ENCODE measurements around the gene COL16A1.

The COL16A1 gene

GRCh38 chr1:31727849-31728248, 24.0 kb upstream of the COL16A1 start:
- in situ Hi-C loops (cut with HindIII; ENCODE audit: low pct_unique_long_range_greater_than_20kb, low sequenced_read_pairs): no loop called here

DNA sequence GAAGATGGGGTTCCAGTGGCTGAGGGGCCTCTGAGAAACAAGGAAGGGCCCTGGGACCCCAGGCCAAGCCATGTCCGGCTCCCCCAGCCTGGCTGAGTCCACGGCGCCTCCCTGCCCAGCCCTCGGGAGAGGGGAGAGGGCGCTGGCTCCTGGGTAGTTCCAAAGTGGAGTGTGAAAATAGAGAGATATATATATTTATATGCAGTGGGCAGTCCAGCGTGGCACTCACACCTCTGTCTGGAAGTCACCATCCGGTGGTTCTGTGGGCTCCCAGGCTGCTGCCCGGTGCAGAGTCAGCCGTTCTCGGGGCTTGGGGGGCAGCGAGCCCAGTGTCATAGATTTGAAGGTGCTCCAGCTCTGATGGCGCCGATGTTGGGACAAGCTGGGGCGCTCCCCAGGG, 23.4 kb upstream of the COL16A1 start:
- no peak for DNase-seq (ENCODE audit: low read depth in 1 of 2, low spot score in 1 of 2)
- in situ Hi-C loops (cut with HindIII; ENCODE audit: low pct_unique_long_range_greater_than_20kb, low sequenced_read_pairs): no loop called here
- TF ChIP-seq JUND (IDR thresholded peaks at IDR 0.05; ENCODE audit: low read depth): no peak

More at GRCh38 chr1:31727849-31728248, 24.0 kb upstream of the COL16A1 start:
- no peak for DNase-seq (ENCODE audit: low read depth in 1 of 2, low spot score in 1 of 2)
- TF ChIP-seq JUND (IDR thresholded peaks at IDR 0.05; ENCODE audit: low read depth): no peak

DNA sequence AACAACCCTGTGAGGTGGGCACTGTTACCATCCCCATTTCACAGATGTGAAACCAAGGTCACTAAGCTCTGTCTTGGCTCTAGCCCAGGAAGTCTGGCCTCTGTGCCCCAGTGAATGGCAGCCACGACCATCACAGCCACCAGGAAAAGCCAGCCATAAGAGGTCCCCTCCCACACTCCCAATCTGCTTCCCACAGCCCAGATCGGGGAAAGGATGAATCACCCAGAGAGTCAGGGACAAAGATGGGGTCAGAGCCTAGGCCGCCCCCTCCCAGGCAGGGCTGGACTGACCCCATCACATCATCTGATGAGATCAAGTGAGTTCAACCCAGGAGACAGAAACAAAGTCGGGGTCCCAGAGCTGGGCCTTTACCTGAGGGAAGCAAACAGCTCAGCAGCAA, 22.9 kb upstream of the COL16A1 start:
- no peak for DNase-seq (ENCODE audit: low read depth in 1 of 2, low spot score in 1 of 2)
- in situ Hi-C loops (cut with HindIII; ENCODE audit: low pct_unique_long_range_greater_than_20kb, low sequenced_read_pairs): no loop called here
- no peak for TF ChIP-seq JUND (IDR thresholded peaks at IDR 0.05; ENCODE audit: low read depth)

- in situ Hi-C loops (cut with HindIII; ENCODE audit: low pct_unique_long_range_greater_than_20kb, low sequenced_read_pairs): no loop called here
- no peak for TF ChIP-seq JUND (IDR thresholded peaks at IDR 0.05; ENCODE audit: low read depth)
- DNase-seq (ENCODE audit: low read depth in 1 of 2, low spot score in 1 of 2): no peak
Observed at GRCh38 chr1:31725777-31726535, 22.1 kb upstream of the COL16A1 start.

- no peak for DNase-seq (ENCODE audit: low read depth in 1 of 2, low spot score in 1 of 2)
- no peak for TF ChIP-seq JUND (IDR thresholded peaks at IDR 0.05; ENCODE audit: low read depth)
- in situ Hi-C loops (cut with HindIII; ENCODE audit: low pct_unique_long_range_greater_than_20kb, low sequenced_read_pairs): no loop called here
Observed at GRCh38 chr1:31725134-31725533, 21.3 kb upstream of the COL16A1 start.

- DNase-seq (ENCODE audit: low read depth in 1 of 2, low spot score in 1 of 2): peak; percentile 63 to 79
- in situ Hi-C loops (cut with HindIII; ENCODE audit: low pct_unique_long_range_greater_than_20kb, low sequenced_read_pairs): no loop called here
- no peak for TF ChIP-seq JUND (IDR thresholded peaks at IDR 0.05; ENCODE audit: low read depth)
Observed at GRCh38 chr1:31723828-31724359, 20.1 kb upstream of the COL16A1 start.

DNA sequence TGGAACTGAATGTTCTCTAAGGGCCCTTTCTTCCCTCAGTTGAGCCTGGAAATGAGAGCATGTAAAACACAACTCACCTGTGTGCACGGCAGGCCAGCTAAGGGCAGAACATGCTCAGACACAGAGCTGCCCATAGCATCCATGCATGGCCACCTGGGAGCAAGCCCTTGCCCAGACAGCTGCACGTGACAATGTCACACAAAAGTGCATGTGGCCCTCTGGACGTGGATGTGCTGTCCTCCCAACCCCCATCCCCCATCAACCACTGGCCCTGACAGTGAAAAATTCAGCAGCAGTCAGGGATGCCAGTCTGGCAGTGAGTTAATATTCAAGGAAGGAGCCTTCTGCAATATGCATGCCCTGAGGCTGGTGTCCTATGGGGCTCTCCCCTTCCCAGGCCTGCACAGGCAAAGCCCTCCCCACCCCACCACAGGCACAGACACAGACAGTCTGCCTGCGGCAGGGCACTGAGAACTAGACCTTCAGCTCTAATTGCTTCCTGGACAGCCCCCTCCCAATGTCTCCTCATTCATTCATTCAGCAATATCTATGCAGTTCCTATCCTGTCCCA, 14.6 kb upstream of the COL16A1 start:
- no peak for TF ChIP-seq JUND (IDR thresholded peaks at IDR 0.05; ENCODE audit: low read depth)
- in situ Hi-C loops (cut with HindIII; ENCODE audit: low pct_unique_long_range_greater_than_20kb, low sequenced_read_pairs): no loop called here
- DNase-seq (ENCODE audit: low read depth in 1 of 2, low spot score in 1 of 2): no peak

DNA sequence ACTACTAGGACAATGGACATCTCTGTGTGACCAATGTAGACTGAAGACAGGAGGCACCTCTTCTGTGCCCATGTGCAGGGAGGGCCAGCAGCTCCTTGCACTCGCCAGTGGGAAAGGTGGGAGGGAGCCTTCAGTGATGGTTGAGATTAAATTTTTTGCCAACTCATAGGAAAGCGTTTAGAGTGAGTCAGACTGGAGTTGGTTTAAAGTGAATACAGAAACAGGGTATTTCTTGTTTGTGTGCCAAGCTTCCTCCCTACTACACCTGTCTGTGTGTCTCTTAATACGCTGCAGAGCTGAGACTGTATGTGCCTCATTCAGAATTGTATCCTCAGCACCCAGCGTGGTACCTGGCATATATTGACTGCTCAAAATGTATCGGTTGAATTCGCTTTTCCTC, 13.5 kb upstream of the COL16A1 start:
- no peak for TF ChIP-seq JUND (IDR thresholded peaks at IDR 0.05; ENCODE audit: low read depth)
- DNase-seq (ENCODE audit: low read depth in 1 of 2, low spot score in 1 of 2): no peak
- in situ Hi-C loops (cut with HindIII; ENCODE audit: low pct_unique_long_range_greater_than_20kb, low sequenced_read_pairs): no loop called here

DNA sequence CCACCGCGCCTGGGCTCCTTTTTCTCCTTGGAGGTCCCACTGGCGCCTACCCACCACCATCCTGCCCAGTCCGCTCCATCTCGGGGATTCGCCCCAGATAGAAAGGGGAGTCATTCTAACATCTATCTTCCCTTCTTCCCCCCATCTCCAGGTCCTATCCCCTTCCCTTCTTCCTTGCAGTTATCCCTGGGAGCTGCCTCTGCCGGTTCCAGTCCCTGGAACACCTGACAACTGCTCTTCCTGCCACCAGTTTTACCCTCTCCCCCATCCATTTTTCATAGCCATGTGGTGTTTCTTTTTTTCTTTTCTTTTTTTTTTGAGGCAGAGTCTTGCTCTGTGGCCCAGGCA, 12.0 kb upstream of the COL16A1 start:
- in situ Hi-C loops (cut with HindIII; ENCODE audit: low pct_unique_long_range_greater_than_20kb, low sequenced_read_pairs): no loop called here
- DNase-seq (ENCODE audit: low read depth in 1 of 2, low spot score in 1 of 2): no peak
- no peak for TF ChIP-seq JUND (IDR thresholded peaks at IDR 0.05; ENCODE audit: low read depth)

GRCh38 chr1:31715087-31715872, 11.5 kb upstream of the COL16A1 start:
- TF ChIP-seq JUND (IDR thresholded peaks at IDR 0.05; ENCODE audit: low read depth): no peak
- in situ Hi-C loops (cut with HindIII; ENCODE audit: low pct_unique_long_range_greater_than_20kb, low sequenced_read_pairs): no loop called here
- DNase-seq (ENCODE audit: low read depth in 1 of 2, low spot score in 1 of 2): peak; percentile 71 to 77

GRCh38 chr1:31714442-31715086, 10.7 kb upstream of the COL16A1 start:
- no peak for DNase-seq (ENCODE audit: low read depth in 1 of 2, low spot score in 1 of 2)
- TF ChIP-seq JUND (IDR thresholded peaks at IDR 0.05; ENCODE audit: low read depth): no peak
- in situ Hi-C loops (cut with HindIII; ENCODE audit: low pct_unique_long_range_greater_than_20kb, low sequenced_read_pairs): no loop called here

GRCh38 chr1:31712630-31713029, 8.8 kb upstream of the COL16A1 start:
- in situ Hi-C loops (cut with HindIII; ENCODE audit: low pct_unique_long_range_greater_than_20kb, low sequenced_read_pairs): no loop called here
- TF ChIP-seq JUND (IDR thresholded peaks at IDR 0.05; ENCODE audit: low read depth): no peak
- no peak for DNase-seq (ENCODE audit: low read depth in 1 of 2, low spot score in 1 of 2)

All from T47D (cell line).